Embryonic facial prominence (tissue), 1 donor: ENCODE results near the gene CHCHD10.

Experiments used
- DNase-seq: peaks from one replicate; pipeline ENCODE4 v3.0.0-alpha.2; 2016; ENCODE audit errors: extremely low spot score

The CHCHD10 gene

DNA sequence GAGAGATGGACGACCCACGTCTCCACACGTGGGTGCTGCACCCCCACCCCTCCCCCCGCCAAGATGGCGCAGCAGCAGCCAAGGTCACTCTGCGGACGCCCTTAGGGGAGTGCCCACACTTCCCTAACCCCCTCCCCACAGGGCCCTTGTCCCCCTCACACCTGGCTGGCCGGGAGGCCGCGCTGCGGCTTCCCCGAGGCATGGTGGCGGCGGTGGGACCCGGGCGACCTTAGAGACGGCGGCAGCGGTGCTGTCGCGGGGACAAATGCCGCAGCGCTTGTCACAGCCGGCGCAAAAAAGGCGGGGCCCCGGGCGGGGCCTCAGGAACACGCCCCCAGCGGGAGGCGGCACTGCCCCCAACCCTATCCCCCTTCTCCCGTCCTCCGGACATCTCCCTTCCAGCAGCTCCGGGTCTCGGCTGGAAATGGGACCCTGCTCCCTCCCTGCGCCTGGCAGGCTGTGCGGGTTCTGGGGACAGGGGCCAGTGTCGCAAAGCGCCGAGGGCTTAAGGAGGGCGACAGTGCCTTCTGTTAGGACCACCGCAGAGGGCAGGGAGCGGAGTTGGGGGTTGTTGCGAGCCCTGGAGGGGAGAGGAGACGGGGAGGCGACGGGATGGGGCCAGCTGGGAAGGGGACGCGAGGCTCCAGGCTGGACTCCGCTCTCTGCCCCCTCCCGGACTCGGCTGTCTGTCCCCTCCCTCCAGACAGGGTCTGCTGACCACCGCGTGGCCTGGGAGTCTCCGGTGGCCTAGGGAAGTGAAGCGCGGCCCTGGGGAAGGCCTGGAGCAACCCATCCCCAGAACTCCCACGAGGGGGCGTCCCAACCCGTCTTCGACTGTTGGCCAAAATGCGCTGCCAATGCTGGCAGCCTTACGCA is at the start of gene CHCHD10:
TSS of gene CHCHD10 (minus strand) at position 300 of the 876 bp plus-strand sequence. CDS start at position 202, 98 bp downstream.
- DNase-seq, result no peak

DNA sequence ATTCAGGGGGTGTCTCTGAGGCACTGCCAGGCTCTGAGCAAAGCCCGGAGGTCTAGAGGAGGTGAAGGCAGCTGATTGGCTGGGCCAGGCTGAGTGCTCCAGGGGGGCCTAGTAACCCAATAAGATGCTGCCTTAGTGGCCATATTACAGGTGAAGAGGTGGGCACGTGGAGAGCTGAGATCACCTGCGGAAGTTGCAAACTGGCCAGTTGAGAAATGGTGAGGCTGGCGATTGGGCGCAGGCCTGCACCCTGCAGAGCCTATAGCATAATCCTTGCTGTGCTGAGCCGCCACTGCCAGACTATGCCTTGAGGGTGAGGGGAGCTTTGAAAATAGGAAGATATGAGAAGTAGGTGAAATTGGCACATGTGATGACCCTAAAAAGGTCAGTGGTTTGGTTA is 49.4 kb upstream of the CHCHD10 start:
- DNase-seq, result no peak

GRCh38 chr22:23816156-23816976 is 48.6 kb upstream of the CHCHD10 start:
- no peak for DNase-seq

DNA sequence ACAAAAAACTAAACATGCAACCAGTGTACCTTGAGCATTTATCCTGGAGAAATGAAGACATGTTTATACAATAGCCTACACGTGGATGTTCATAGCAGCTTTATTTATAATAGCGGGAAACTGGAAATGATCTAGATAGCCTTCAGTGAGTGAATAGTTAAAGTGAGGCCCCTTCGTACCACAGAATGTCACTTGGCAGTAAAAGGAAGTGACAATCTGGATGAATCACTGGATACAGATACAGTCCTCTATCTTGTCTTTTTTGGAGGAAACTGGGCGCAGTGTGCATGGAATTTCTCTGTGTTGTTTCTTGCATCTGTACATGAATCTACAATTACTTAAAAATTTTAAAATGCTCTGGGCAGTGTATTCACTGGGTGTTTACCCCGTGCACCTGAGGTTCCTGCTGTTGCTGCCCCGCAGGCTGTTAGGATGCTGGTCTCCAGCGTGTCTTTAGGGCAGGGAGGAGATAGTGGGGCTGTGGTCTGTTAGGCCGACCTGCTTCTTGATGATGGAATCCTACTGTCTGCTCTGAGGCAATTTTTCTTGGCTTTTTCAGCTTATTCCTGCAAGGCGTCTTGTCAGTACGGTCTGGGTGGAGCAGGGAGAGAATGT is 47.9 kb upstream of the CHCHD10 start:
- no peak for DNase-seq

DNA sequence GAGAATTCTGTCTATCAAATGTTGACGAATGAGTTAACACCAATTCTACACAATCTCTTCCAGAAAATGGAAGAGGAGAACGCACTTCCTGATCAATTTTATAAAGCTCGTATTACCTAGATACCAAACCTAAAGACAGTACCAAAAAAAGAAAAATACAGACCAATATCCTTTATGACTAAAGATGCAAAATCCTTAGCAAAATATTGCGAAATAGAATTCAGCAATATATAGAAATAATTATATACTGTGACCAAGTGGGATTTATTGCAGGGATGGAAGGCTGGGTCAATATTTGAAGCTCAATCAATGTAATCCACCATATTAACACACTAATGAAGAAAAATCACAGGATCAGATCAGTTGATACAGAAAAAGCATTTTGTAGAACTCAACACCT is 44.6 kb upstream of the CHCHD10 start:
- no peak for DNase-seq

DNA sequence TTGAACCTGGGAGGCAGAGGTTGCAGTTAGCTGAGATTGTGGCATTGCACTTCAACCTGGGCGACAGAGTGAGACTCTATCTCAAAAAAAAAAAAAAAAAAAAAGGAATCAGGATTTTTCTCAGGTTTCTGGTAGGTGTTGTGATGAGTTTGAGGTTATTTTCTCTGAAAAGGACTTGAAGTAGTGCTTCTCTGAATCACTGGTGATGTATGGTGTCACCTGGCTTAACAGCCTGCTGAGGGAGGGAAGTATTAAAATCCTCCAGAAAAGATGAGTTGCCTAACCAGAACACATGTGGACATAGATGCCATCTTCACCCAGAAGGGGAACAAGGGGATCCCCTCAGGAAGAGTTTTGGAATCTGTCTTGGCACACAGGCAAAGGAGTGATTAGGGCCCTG is 39.1 kb upstream of the CHCHD10 start:
- DNase-seq, result no peak

DNA sequence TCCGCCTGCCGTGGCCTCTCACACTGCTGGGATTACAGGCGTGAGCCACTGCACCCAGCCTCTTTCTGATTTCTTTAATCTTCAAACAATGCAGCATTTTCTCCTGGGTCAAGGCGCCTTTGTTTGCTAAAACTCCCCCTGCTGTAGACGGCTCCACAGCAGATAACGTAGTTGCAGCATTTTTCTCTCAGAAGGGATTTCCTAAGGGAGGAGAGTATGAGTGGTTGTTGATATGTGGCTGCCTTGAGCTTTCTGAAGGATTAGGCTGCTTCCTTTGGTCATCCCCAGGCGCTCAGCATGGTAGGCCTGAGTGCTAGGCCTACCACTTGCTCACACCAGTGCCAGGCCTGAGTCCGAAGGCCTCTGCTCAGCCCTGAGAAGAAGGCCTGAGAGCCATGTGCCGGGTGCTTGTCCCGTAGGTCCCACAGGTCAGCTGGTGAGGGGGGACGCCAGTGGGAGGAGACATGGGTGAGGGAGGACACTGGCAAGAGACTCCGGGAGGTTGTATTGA is 37.1 kb upstream of the CHCHD10 start:
- DNase-seq, result no peak

DNA sequence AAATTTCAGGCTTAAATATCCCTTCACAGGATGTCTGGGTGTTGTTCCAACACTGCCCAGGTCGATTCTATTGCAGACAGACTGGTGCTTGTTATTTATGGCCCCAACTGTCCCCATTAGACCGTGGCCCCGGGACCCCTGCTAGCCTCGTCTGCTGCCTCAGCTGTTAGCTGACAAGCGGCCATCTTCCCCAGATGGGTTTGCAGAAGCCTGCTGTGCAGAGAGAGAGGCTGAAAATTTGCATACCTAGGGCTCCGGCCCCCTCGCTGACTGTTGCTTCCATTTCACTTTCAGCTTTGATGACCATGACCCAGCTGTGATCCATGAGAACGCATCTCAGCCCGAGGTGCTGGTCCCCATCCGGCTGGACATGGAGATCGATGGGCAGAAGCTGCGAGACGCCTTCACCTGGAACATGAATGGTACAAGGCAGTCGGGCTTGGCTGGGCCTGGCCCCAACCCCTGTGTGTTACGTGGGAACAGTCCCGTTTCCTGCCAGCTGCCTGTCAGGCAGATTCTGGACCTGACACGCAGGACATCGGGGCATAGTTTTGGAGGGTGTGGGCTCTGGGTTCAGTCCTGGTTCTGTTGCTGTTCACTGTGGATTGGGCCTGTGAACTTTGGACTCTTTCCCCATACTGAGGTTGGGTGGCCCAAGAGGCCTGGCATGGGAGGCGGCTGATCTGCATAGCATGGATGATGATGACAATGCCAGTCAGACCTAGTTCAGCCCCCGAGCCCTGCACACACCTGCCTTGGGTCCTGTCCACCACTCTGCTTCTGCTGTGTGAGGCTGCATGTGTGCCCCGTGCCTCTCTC is 35.4 kb upstream of the CHCHD10 start:
- no peak for DNase-seq

DNA sequence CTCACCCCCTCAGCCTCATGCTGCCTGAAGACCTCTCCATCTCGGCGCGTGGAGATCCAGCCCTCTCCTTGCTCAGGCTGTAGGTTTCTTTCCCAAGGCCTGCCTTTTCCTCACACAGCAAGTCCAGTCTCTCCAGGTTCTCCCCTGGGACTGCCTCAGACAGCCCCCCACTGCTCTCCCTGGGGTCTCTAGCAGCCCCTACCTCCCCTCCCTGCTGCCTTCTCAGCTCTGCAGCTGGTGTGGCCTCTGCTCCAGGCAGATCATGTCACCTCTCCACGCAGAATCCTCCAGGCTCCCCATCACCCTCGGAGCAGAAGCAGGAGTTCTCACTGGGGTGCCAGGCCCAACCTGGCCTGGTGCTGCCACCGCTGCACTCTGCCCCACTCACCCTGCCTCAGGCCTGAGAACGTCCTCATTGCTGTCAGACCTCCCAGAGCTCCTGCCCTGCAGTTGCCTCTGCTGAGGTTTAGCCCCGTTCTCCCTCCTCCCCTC is 34.2 kb upstream of the CHCHD10 start:
- DNase-seq, result no peak

DNA sequence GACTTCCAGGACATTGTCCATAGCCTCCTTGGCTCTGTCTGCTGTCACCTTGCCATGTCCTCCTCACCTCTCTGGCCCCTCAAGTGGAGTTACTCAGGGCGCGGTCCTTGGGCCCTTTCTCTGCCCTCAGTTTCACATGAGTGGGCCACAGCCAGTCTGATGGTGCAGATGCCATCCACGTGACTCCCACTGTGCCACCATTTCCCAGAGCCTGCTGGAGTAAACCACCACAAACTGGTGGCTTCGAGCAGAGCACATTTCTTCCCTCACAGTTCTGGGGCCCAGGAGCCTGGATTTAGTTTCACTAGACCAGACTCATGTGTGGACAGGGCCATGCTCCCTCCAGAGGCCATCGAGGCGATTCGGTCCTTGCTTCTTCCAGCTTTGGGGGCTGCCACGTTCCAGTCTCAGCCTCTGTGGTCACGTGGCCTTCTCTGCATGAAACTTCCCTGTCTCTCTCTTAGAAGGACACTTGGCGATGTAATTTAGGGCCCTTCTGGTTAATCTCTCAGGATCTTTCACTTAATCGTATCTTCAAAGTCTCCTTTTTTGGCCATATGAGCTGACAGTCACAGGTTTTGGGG is 33.6 kb upstream of the CHCHD10 start:
- DNase-seq, result no peak

GRCh38 chr22:23800297-23801237 is 32.8 kb upstream of the CHCHD10 start:
- no peak for DNase-seq

GRCh38 chr22:23796461-23796860 is 28.7 kb upstream of the CHCHD10 start:
- DNase-seq, result no peak

DNA sequence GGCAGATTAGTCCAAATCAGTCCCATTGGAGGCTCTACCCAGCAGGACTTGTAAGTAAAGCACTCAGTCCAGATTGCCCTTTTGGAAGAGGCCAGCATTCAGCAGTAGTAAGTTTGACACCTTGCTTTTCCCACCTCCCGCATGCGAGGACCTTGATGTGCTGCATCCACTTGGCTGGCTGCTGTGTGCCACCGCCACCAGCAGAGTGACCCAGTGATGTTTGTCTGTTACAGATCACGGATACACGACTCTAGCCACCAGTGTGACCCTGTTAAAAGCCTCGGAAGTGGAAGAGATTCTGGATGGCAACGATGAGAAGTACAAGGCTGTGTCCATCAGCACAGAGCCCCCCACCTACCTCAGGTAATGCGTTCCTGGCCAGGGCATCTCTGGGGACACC is 25.6 kb upstream of the CHCHD10 start:
- no peak for DNase-seq

DNA sequence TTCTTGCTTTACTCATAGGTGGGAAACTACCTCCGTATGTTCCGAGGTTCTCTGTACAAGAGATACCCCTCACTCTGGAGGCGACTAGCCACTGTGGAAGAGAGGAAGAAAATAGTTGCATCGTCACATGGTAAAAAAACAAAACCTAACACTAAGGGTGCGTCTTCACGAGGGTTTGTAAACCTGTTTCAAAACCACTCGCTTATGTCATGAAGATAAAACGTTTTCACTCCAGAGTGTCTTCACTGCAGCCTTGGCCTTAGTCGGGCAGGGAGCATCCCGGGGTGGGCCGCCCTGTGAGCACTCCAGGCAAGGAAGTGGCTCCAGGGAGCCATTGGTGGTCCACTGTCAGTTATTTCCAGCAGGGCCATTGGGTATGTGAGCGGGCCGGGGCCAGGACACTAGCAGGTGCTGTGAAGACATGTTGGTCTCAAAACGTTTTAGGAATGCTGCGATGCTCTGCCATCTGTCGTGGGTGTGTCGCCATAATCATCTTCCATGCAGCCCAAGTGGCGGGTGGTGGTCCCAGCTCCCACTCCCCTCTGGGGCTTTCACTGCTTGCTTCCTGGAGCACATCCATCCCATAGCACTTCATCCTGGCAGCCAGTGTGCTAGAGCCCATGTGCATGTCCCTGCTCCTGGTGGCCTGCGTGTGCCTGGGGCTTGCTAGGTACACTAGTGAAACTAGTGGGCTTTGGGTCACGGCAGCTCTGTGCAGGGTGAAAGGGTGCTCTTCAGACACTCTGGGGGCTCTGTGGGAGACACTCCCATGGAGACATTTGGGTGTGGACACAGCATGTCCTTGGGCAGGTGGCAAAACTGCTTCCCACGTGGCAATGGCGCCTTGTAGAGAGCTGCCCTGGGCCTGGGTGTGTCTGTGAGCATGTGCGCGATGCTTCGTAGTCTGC is 24.2 kb upstream of the CHCHD10 start:
- DNase-seq, result no peak

DNA sequence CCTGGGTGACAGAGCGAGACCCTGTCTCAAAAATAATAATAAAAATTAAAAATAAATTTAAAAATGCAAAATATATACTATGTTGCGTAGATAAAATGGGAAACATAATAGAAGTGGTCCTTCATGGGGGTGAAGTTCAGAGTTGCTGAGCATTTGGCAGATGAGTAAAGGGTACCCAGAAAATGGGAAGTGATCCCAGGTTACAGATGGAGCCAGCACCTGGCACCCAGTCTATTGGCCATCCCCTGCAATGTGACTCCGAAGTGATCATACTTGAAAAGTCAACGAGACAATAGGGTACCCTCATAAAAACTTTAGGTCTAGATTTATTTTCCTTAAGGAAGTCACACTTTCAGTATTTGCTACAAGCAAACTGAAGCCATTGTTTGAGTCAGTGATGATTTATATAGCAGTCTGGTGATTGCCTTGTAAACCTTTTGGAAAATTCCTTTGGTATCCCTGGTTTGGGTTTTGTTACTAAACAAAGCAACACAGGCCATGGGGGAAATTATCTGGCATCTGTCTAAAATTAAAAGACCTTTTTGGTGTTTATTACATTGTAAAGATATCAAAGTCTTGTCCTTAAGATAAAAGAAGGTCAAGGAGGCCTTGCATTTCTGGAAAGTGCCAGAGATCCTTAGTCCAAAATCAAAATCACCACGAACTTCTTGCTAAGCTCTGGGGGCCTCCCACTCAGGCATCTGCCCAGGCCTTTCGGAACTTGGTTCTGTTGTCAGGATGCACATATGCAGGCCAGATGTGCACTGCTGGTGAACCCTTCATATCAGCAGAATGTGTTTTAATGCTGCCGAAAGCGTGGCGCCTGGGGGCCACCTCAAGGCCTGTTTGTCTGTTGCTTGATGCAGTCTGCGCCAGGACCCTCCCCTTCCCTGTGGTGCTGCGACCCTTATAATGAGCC is 23.3 kb upstream of the CHCHD10 start:
- no peak for DNase-seq

DNA sequence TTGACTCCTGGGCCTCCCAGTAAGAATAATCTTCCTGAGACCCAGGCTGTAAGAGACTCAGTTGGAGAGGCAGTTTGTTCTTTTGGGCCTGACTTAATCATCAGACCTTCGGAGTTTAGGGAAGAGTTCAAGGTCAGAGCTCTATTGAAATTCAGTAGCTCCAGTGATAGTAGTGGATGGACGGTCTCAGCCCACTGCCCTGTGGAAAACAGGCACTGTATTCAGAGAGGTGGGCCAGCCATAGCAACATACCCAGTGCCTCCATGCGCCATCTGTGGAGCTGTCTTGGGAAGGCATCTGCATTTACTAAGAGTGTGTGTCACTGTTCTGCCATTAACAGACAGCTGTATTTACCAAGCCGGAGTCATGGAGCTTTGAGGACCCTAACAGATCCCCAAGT is 21.9 kb upstream of the CHCHD10 start:
- no peak for DNase-seq

DNA sequence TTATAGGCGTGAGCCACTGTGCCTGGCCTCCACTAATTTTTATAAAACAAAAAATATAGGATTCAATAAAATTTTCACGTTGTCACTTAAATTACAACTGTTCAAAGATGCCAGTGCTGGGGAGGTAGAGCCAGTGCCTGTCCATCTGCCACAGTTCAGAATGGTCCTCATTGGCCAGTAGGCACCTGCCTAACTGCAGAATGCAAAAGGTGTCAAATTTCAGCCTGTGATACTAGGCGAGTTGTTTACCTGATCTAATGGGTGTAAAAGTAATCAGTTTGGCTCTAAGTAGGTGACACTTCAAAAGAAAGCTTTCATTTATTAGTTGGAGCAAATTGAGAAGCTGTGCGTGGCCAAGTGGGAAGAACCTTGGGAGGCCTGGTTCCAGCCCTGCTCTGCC is 21.3 kb upstream of the CHCHD10 start:
- no peak for DNase-seq

GRCh38 chr22:23787910-23788309 is 20.1 kb upstream of the CHCHD10 start:
- DNase-seq, result no peak
